NT2/D1 (cell line): Measurements from ENCODE around the gene EMC9.

ENCODE experiments used
- SUZ12 ChIP-seq: IDR thresholded peaks from 2 replicates; pipeline ENCODE4 v1.6.1; 2011; ENCODE audit not compliant: insufficient read length, insufficient read depth; ENCODE audit errors: extremely low read depth
- YY1 ChIP-seq: IDR thresholded peaks from 2 replicates; pipeline ENCODE4 v1.6.1; 2011; ENCODE audit not compliant: insufficient read length, insufficient read depth
- ZNF274 ChIP-seq: IDR thresholded peaks from 2 replicates; pipeline ENCODE4 v1.6.1; 2011; ENCODE audit warnings: mild to moderate bottlenecking, low read depth, low read length

DNA sequence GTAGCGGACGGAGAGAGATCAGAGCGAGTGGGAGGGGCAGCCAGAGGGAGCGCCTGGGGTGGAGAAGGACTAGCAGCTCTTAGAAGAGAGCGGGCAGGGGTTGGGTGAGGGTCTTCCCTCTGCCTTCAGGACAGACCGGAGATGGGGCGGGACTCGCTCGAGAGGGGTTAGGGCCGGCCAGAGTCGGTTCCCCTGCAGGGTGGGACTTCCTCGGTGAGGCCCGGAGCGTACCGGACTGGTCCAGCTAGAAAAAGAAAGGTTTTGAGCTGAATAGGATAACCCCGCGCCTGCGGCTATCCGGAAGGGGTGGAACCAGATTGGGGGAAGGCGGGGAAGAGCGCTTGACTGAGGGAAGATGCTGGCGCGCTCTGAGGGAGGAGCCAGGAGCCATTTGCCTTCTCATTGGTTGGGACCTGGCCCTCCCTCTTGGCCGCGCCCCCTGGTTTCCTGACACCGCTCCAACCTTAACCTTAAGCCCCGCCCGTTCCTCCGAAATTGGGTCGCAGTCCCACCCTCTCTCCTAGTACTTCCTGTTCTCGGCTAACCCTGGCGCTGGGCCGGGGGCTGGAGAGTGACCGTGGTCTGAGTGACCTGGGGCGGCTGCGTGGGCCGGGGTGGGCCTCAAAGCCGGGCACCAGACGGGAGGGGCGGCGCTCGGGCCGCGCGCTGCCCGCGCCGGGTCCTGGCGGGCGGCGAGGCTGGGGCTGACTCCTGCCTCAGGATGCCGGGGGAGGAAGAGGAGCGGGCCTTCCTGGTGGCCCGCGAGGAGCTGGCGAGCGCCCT is 5.8 kb upstream of the EMC9 start, which contains the start of gene RNF31:
- TF ChIP-seq YY1, result no peak
- no peak for TF ChIP-seq ZNF274
- no peak for TF ChIP-seq SUZ12
